Gastrocnemius medialis (tissue), 4 donors: ENCODE measurements around the gene TCF7L2. TPM values are rescaled to one million over a fixed set of nuclear protein-coding genes. Genes with fewer than 3 reads are reported as not detected.

Source experiments
- ATAC-seq, 2 donors: fragments of 150-250 bp; one replicate each; pipeline ENCODE4 v1.9.1; 2016
- DNase-seq, 2 donors: peaks; one replicate each; pipeline ENCODE4 v3.0.0-alpha.2; 2019
- H3K27ac ChIP-seq, 4 donors: fragments of 200-600 bp; sonication (generic); 1 replicate in 1 of 4; 2 replicates in 3 of 4; pipeline ENCODE4 v1.5.1; 2016 to 2018; ENCODE audit warnings: mild to moderate bottlenecking in 2 of 4, moderate library complexity in 1 of 4
- H3K27me3 ChIP-seq, 3 donors: fragments of 200-600 bp; sonication (generic) in 2 of 3; 1 replicate in 1 of 3; 2 replicates in 2 of 3; pipeline versions ENCODE4 v1.5.1 to v1.6.0; 2016 to 2019; ENCODE audit warnings: mild to moderate bottlenecking in 1 of 3, moderate library complexity in 1 of 3
- H3K36me3 ChIP-seq, 2 donors: fragments of 200-600 bp; sonication (generic) in 1 of 2; one replicate each; pipeline ENCODE4 v1.5.1; 2017 to 2018
- H3K4me1 ChIP-seq, 2 donors: fragments of 200-600 bp; sonication (generic) in 1 of 2; one replicate each; pipeline ENCODE4 v1.5.1; 2016 to 2017; ENCODE audit warnings: mild to moderate bottlenecking in 2 of 2
- H3K4me3 ChIP-seq, 4 donors: fragments of 200-600 bp; sonication (generic) in 3 of 4; 1 replicate in 1 of 4; 2 replicates in 3 of 4; pipeline ENCODE4 v1.5.1; 2016 to 2019; ENCODE audit warnings: mild to moderate bottlenecking in 2 of 4
- H3K9me3 ChIP-seq, 3 donors: fragments of 200-600 bp; sonication (generic) in 2 of 3; 1 replicate in 1 of 3; 2 replicates in 2 of 3; pipeline ENCODE4 v1.5.1; 2016 to 2019
- POLR2A ChIP-seq, 2 donors: fragments of 450-650 bp; IDR thresholded peaks; one replicate each; pipeline ENCODE4 v1.6.1; 2017; ENCODE audit warnings: antibody characterized with exemption in 2 of 2, mild to moderate bottlenecking in 2 of 2, moderate library complexity in 2 of 2
- in situ Hi-C, 4 donors: fragments of 200-750 bp; cut with MboI; loops; one replicate each; pipeline versions ENCODE4 v1.15.0 to v1.8.0; 2017; ENCODE audit warnings: low sequenced_read_pairs in 4 of 4
- intact Hi-C: fragments of 100-400 bp; cut with DNase I; formaldehyde crosslinking; loops from one replicate; pipeline ENCODE4 v1.15.1; 2023; ENCODE audit warnings: low total_unique reads
- total RNA-seq, 4 donors: library from RNA; depleted of rRNA; stranded (reverse); fragments of >200 nt; gene quantifications; one replicate each; pipeline versions ENCODE4 v1.1.0 to v1.2.3, GENCODE V29; 2016
- TF ChIP-seq, protein P1 (sequence below), 5 experiments: fragments of 450-650 bp in 3 of 5; fragments of 200-600 bp in 2 of 5; sonication (generic) in 2 of 5; IDR thresholded peaks in 4 of 5; conservative IDR thresholded peaks in 1 of 5; 1 replicate in 4 of 5; 2 replicates in 1 of 5; pipeline ENCODE4 v1.5.1; 2016 to 2019; ENCODE audit warnings: antibody characterized with exemption in 5 of 5, mild to moderate bottlenecking in 3 of 5, moderate library complexity in 3 of 5

The TCF7L2 gene
- total RNA-seq, 4 donors from 2014 or later = 4.6 to 5.1 (median 5.0) TPM

DNA sequence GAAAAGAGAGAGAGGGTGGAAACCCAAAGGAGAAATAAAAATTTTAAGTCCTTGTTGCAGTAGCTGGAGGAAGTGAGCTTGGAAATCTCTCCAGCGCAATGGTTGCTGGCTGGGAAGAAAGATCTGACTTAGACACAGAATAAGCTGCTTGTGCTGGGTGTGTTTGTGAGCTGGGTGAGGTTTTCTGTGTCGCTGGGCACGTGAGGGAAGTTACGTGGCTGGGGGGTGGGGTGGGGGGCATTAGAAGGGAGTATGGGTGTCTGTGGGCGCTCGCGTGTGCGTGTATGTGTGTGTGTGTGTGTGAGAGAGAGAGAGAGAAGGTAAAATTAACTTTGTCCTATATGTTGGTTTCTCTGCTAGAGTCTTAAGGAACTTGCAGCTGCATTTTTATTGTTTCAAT, 11.6 kb downstream of the TCF7L2 start:
- intact Hi-C loops (no loop called here), in situ Hi-C loops (no loop called here)
- no peak for ATAC-seq
- DNase-seq = no peak
- Histone ChIP-seq H3K4me3 (no peak overlapping the region), H3K9me3 (no peaks in the 10 kb centered on the region), H3K36me3 (no peaks in the 10 kb centered on the region), H3K4me1 (peaks cover 37 to 46% of the 10 kb centered on the region in 2 donors), H3K27ac (no peak overlapping the region), H3K27me3 (no peaks in the 10 kb centered on the region)
- TF ChIP-seq, protein P1, sequence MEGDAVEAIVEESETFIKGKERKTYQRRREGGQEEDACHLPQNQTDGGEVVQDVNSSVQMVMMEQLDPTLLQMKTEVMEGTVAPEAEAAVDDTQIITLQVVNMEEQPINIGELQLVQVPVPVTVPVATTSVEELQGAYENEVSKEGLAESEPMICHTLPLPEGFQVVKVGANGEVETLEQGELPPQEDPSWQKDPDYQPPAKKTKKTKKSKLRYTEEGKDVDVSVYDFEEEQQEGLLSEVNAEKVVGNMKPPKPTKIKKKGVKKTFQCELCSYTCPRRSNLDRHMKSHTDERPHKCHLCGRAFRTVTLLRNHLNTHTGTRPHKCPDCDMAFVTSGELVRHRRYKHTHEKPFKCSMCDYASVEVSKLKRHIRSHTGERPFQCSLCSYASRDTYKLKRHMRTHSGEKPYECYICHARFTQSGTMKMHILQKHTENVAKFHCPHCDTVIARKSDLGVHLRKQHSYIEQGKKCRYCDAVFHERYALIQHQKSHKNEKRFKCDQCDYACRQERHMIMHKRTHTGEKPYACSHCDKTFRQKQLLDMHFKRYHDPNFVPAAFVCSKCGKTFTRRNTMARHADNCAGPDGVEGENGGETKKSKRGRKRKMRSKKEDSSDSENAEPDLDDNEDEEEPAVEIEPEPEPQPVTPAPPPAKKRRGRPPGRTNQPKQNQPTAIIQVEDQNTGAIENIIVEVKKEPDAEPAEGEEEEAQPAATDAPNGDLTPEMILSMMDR (IDR thresholded peaks at IDR 0.05 in 4 of 5, conservative IDR thresholded peaks at IDR 0.05 in 1 of 5) = no peak
- TF ChIP-seq POLR2A (IDR thresholded peaks at IDR 0.05) = no peak

DNA sequence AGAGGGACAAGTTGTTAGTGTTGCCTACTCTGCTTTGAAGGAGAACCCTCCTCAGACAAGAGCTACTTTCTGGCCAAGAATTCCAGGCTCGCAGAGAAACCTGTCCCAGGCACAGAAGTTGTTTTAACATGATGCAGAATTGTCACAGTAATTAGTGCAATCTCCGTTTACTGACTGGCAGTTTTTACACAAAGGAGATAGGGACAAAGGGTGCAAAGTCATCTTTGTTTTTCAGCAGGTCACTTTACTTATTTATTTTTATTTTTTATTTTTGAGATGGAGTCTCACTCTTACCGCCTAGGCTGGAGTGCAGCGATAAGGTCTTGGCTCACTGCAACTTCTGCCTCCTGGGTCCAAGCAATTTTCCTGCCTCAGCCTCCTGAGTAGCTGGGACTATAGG, 12.3 kb downstream of the TCF7L2 start:
- no peaks in the 10 kb centered on the region for H3K36me3 ChIP-seq
- in situ Hi-C loops (no loop called here), intact Hi-C loops (no loop called here)
- no peaks in the 10 kb centered on the region for H3K9me3 ChIP-seq
- no peak overlapping the region for H3K4me3 ChIP-seq
- TF ChIP-seq, protein P1 (IDR thresholded peaks at IDR 0.05 in 4 of 5, conservative IDR thresholded peaks at IDR 0.05 in 1 of 5) = no peak
- TF ChIP-seq POLR2A (IDR thresholded peaks at IDR 0.05) = no peak
- H3K4me1 ChIP-seq = peaks cover 36 to 47% of the 10 kb centered on the region in 2 donors
- H3K27ac ChIP-seq = no peak overlapping the region
- no peaks in the 10 kb centered on the region for H3K27me3 ChIP-seq
- no peak for DNase-seq
- no peak for ATAC-seq

DNA sequence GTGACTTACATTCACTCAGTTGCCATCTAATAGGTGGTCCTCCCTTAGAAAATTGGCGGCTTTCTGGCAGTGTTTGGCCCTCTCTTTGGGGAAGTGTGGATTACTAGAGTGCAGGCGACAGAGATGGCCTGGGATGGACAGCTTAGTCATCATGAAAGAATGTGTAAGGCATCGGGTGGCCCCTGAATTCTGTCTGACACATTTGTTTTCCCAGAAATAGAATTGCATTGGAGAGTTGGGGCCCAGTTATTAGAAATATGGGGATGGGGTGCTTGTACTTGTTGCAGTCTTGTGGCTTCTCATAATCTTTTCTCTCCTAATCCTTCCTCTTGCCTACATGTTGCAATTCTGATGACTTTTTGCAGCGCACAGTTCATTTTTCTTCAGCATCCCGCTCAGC, 13.8 kb downstream of the TCF7L2 start:
- ATAC-seq (no peak), DNase-seq (no peak)
- in situ Hi-C loops = no loop called here
- H3K36me3 ChIP-seq = no peaks in the 10 kb centered on the region
- no peak for TF ChIP-seq POLR2A (IDR thresholded peaks at IDR 0.05)
- TF ChIP-seq, protein P1 (IDR thresholded peaks at IDR 0.05 in 4 of 5, conservative IDR thresholded peaks at IDR 0.05 in 1 of 5) = no peak
- no peak overlapping the region for H3K4me3 ChIP-seq
- peaks cover 31 to 42% of the 10 kb centered on the region in 2 donors for H3K4me1 ChIP-seq
- H3K27ac ChIP-seq = no peak overlapping the region
- no peaks in the 10 kb centered on the region for H3K9me3 ChIP-seq
- no peaks in the 10 kb centered on the region for H3K27me3 ChIP-seq
- intact Hi-C loops = no loop called here

DNA sequence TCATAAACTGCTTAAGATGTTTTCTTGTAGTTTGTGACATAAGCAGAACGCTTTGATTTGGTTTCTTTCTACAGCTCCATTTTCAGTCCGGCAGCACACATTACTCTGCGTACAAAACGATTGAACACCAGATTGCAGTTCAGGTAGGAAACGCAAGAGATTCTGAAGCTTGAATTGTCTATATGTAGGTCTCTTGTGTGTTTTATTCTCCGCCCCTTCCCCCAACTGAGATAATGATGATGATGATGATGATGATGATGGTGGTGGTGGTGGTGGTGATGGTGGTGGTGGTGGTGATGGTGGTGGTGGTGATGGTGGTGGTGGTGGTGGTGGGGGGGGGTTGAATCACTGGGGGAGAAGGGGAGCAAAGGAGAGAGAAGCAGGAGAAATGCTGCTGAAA, 14.4 kb downstream of the TCF7L2 start:
- Histone ChIP-seq H3K27ac (peak overlapping the region in 2 of 4 donors; percentile 26 to 31), H3K9me3 (no peaks in the 10 kb centered on the region), H3K4me1 (peaks cover 31 to 36% of the 10 kb centered on the region in 2 donors), H3K27me3 (no peaks in the 10 kb centered on the region), H3K36me3 (no peaks in the 10 kb centered on the region), H3K4me3 (no peak overlapping the region)
- intact Hi-C loops = no loop called here
- ATAC-seq = no peak
- in situ Hi-C loops = no loop called here
- no peak for DNase-seq
- TF ChIP-seq POLR2A (IDR thresholded peaks at IDR 0.05) = no peak
- TF ChIP-seq, protein P1 (IDR thresholded peaks at IDR 0.05 in 4 of 5, conservative IDR thresholded peaks at IDR 0.05 in 1 of 5) = no peak
